ENCODE results near the gene TECPR2. TPM values are rescaled to one million over a fixed set of nuclear protein-coding genes. Genes with fewer than 3 reads are reported as not detected.

The TECPR2 gene
- total and polyA plus RNA-seq, 2 of the 13 experiments (the other 11 are each of a cell fraction or from before 2014, with no cell fraction given): 3.5 to 5.7 TPM

GRCh38 chr14:102316743-102317563 lies 45.8 kb upstream of the TECPR2 start (continued):
- TF ChIP-seq FOSL2 (CRISPR knock-in tag; IDR thresholded peaks at IDR 0.05): no peak; the same call in 1 of the 2 replicates
- peak; percentile 61; the same call in 1 of the 2 replicates for TF ChIP-seq MYC (CRISPR knock-in tag; IDR thresholded peaks at IDR 0.05; ENCODE audit: borderline replicate concordance)
- TF ChIP-seq ATF5 (CRISPR knock-in tag; IDR thresholded peaks at IDR 0.05; ENCODE audit: low read depth): no peak
- TF ChIP-seq ATF6 (CRISPR knock-in tag; conservative IDR thresholded peaks at IDR 0.05): no peak
- TF ChIP-seq FOXO4 (CRISPR knock-in tag; conservative IDR thresholded peaks at IDR 0.05): no peak
- TF ChIP-seq TIGD3 (CRISPR knock-in tag; IDR thresholded peaks at IDR 0.05; ENCODE audit: borderline replicate concordance): no peak; the same call in 1 of the 2 replicates
- TF ChIP-seq POLR2AphosphoS5 (IDR thresholded peaks at IDR 0.05; ENCODE audit: low read depth, low read length): peak; percentile 37
- peak; percentile 62; the same call in 1 of the 2 replicates for TF ChIP-seq IRF9 (CRISPR knock-in tag; IDR thresholded peaks at IDR 0.05; ENCODE audit: borderline replicate concordance)
- no peak for TF ChIP-seq BCLAF1 (IDR thresholded peaks at IDR 0.05)
- TF ChIP-seq BATF2 (CRISPR knock-in tag; IDR thresholded peaks at IDR 0.05): no peak
- TF ChIP-seq LBX2 (CRISPR knock-in tag; IDR thresholded peaks at IDR 0.05; ENCODE audit: borderline replicate concordance): no peak
- TF ChIP-seq POLR2AphosphoS2 (IDR thresholded peaks at IDR 0.05; ENCODE audit: low read depth, low read length): no peak
- TF ChIP-seq ZBTB39 (CRISPR knock-in tag; IDR thresholded peaks at IDR 0.05): no peak
